ENCODE measurements around the gene ZNF594. TPM values are rescaled to one million over a fixed set of nuclear protein-coding genes. Genes with fewer than 3 reads are reported as not detected.
"Not testable (repeated sequence)": the region's sequence is repeated elsewhere in the genome, so short reads cannot be mapped to it uniquely, and the experiment has no call there.

The ZNF594 gene
- total and polyA plus RNA-seq, 2 of the 13 experiments (the other 11 are each of a cell fraction or from before 2014, with no cell fraction given): 2.9 to 9.6 TPM

GRCh38 chr17:5179003-5179402, 12.7 kb downstream of the ZNF594 start:
- Histone ChIP-seq H3K9ac (ENCODE audit: insufficient read depth, low read depth, low read length) (no peak overlapping the region), H3K36me3 (replicated peaks in 1 of 2; ENCODE audit: control insufficient read depth in 1 of 2, insufficient read depth in 2 of 2, low read length in 2 of 2) (no peaks in the 10 kb centered on the region), H2AFZ (ENCODE audit: low read length) (no peak overlapping the region), H3K4me3 (replicated peaks in 1 of 3; ENCODE audit: insufficient read depth in 1 of 3, low read depth in 2 of 3, low read length in 3 of 3) (no peak overlapping the region), H3K9me3 (ENCODE audit: low read length) (peaks cover 28% of the 10 kb centered on the region), H3K4me2 (ENCODE audit: low read depth, low read length) (no peak overlapping the region), H3K27me3 (ENCODE audit: control insufficient read depth in 1 of 2, insufficient read depth in 2 of 2, low read length in 2 of 2) (no peaks in the 10 kb centered on the region), H4K20me1 (ENCODE audit: insufficient read depth, low read length) (no peaks in the 10 kb centered on the region), H3K27ac (ENCODE audit: extremely low read length, insufficient read depth, low read length) (no peak overlapping the region), H3K4me1 (ENCODE audit: insufficient read depth, low read length) (no peaks in the 10 kb centered on the region), H3K79me2 (ENCODE audit: insufficient read depth, low read length) (no peaks in the 10 kb centered on the region)
- FAIRE-seq: no peak
- no TSS peak for BruUV-seq (replicated peaks)
- TF ChIP-seq ZNF7 (CRISPR knock-in tag; IDR thresholded peaks at IDR 0.05): no peak
- TF ChIP-seq SRSF9 (IDR thresholded peaks at IDR 0.05; ENCODE audit: borderline replicate concordance, insufficient read depth, low read depth, low read length, poor library complexity, severe bottlenecking): no peak
- no peak for ATAC-seq
- POLR2A ChIA-PET: no interaction called here
- intact Hi-C loops (cut with micrococcal nuclease; ENCODE audit: unreplicated experiment): no loop called here
- in situ Hi-C loops (cut with HindIII; ENCODE audit: extremely low pct_ligation_motif_present, low pct_unique_long_range_greater_than_20kb): no loop called here
- WGBS (ENCODE audit: low lambda C conversion rate): 64% methylated on average over 11 of the region's 12 CpGs
- DNase-seq (ENCODE audit: low spot score): no peak
- CTCF ChIA-PET (ENCODE audit: low intra/inter-chr PET ratio, low total read pairs): no interaction called here

GRCh38 chr17:5175027-5175426, 16.6 kb downstream of the ZNF594 start:
- ATAC-seq; FAIRE-seq; H4K20me1 ChIP-seq (ENCODE audit: insufficient read depth, low read length); H3K36me3 ChIP-seq (replicated peaks in 1 of 2; ENCODE audit: control insufficient read depth in 1 of 2, insufficient read depth in 2 of 2, low read length in 2 of 2); H2AFZ ChIP-seq (ENCODE audit: low read length); POLR2A ChIA-PET; in situ Hi-C loops (cut with HindIII; ENCODE audit: extremely low pct_ligation_motif_present, low pct_unique_long_range_greater_than_20kb); CTCF ChIA-PET (ENCODE audit: low intra/inter-chr PET ratio, low total read pairs); H3K4me1 ChIP-seq (ENCODE audit: insufficient read depth, low read length); intact Hi-C loops (cut with micrococcal nuclease; ENCODE audit: unreplicated experiment); H3K4me2 ChIP-seq (ENCODE audit: low read depth, low read length); BruUV-seq (replicated peaks); H3K27me3 ChIP-seq (ENCODE audit: control insufficient read depth in 1 of 2, insufficient read depth in 2 of 2, low read length in 2 of 2); H3K9ac ChIP-seq (ENCODE audit: insufficient read depth, low read depth, low read length); H3K27ac ChIP-seq (ENCODE audit: extremely low read length, insufficient read depth, low read length); DNase-seq (ENCODE audit: low spot score); H3K9me3 ChIP-seq (ENCODE audit: low read length); H3K79me2 ChIP-seq (ENCODE audit: insufficient read depth, low read length); H3K4me3 ChIP-seq (replicated peaks in 1 of 3; ENCODE audit: insufficient read depth in 1 of 3, low read depth in 2 of 3, low read length in 3 of 3): not testable (repeated sequence)
- WGBS (ENCODE audit: low lambda C conversion rate): 69% methylated on average over 5 of the region's 7 CpGs

GRCh38 chr17:5165791-5166564, 25.7 kb downstream of the ZNF594 start:
- POLR2A ChIA-PET; CTCF ChIA-PET (ENCODE audit: low intra/inter-chr PET ratio, low total read pairs); H3K4me2 ChIP-seq (ENCODE audit: low read depth, low read length); H3K36me3 ChIP-seq (replicated peaks in 1 of 2; ENCODE audit: control insufficient read depth in 1 of 2, insufficient read depth in 2 of 2, low read length in 2 of 2); intact Hi-C loops (cut with micrococcal nuclease; ENCODE audit: unreplicated experiment); H3K4me3 ChIP-seq (replicated peaks in 1 of 3; ENCODE audit: insufficient read depth in 1 of 3, low read depth in 2 of 3, low read length in 3 of 3); FAIRE-seq; H3K4me1 ChIP-seq (ENCODE audit: insufficient read depth, low read length); H3K9me3 ChIP-seq (ENCODE audit: low read length); H3K27ac ChIP-seq (ENCODE audit: extremely low read length, insufficient read depth, low read length); in situ Hi-C loops (cut with HindIII; ENCODE audit: extremely low pct_ligation_motif_present, low pct_unique_long_range_greater_than_20kb); DNase-seq (ENCODE audit: low spot score); H3K9ac ChIP-seq (ENCODE audit: insufficient read depth, low read depth, low read length); H4K20me1 ChIP-seq (ENCODE audit: insufficient read depth, low read length); H3K79me2 ChIP-seq (ENCODE audit: insufficient read depth, low read length); ATAC-seq; H2AFZ ChIP-seq (ENCODE audit: low read length); H3K27me3 ChIP-seq (ENCODE audit: control insufficient read depth in 1 of 2, insufficient read depth in 2 of 2, low read length in 2 of 2); BruUV-seq (replicated peaks): not testable (repeated sequence)
- WGBS (ENCODE audit: low lambda C conversion rate): 18% methylated on average over 6 of the region's 7 CpGs
